ENCODE data around the gene OPCML.
A peak's percentile ranks its signal among the peaks of the same experiment; 100 is the strongest.

OPCML gene

DNA sequence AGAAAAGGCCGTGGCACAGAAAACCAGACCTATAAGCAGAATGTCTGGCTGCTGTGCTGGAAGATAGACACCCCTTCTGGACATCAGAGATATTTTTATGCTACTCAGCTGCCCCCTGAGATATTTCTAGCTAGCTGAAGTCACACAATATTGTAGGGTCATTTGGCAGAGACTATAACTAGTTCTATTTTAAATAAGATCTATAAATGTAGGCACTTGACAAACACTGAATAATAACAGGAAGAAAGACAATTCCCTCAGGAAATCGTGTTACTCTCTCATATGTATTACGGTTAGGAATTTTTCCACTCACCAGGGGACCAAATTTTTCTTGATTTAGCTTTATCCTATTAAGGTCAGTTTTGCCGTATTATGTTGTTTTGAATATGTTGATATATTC, 845.4 kb downstream of the OPCML start:
- no peak overlapping the region for H3K27ac ChIP-seq
- TF ChIP-seq, protein P1, sequence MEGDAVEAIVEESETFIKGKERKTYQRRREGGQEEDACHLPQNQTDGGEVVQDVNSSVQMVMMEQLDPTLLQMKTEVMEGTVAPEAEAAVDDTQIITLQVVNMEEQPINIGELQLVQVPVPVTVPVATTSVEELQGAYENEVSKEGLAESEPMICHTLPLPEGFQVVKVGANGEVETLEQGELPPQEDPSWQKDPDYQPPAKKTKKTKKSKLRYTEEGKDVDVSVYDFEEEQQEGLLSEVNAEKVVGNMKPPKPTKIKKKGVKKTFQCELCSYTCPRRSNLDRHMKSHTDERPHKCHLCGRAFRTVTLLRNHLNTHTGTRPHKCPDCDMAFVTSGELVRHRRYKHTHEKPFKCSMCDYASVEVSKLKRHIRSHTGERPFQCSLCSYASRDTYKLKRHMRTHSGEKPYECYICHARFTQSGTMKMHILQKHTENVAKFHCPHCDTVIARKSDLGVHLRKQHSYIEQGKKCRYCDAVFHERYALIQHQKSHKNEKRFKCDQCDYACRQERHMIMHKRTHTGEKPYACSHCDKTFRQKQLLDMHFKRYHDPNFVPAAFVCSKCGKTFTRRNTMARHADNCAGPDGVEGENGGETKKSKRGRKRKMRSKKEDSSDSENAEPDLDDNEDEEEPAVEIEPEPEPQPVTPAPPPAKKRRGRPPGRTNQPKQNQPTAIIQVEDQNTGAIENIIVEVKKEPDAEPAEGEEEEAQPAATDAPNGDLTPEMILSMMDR (conservative IDR thresholded peaks at IDR 0.05), result no peak

DNA sequence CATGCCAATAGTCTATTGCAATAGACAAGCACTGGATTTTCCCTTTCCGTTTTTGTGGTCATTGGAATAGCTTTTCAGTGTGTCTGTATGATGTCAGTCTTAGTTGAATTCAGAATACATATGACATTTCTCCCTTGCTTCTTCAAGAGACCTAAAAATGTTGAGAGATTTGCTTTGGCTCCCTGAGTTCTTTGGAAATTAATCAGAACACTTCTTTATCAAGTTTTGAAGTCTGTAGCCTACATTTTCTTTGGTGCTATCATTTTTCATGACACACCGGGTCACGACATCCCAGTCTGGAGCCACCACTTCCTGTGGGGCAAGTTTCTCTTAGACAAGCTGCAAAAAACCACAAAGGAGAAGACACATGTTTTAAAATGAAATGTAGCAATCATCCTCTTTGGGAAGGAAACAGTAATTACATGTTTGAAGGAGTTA, 847.1 kb downstream of the OPCML start:
- TF ChIP-seq, protein P1 (conservative IDR thresholded peaks at IDR 0.05), result no peak
- no peak overlapping the region for H3K27ac ChIP-seq

DNA sequence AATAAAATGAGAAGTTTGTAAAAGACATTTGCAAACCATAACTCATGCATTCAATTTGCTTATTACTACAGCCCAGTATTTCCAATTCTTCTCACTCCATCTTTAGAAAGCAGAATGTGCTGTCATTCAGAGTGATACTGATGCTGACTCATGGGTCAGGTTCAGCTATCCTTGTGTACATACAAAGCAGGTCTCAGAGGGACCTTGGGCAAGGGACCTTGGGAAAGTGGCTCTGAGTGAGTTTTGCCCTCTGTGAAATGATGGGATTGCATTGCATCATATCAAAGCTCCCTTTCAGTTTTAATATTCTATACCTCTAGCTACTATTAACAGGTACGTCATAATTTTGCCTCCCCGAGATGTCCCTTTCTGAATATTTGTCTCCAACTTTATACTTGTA, 848.7 kb downstream of the OPCML start:
- TF ChIP-seq, protein P1 (conservative IDR thresholded peaks at IDR 0.05), result no peak
- no peak overlapping the region for H3K27ac ChIP-seq

DNA sequence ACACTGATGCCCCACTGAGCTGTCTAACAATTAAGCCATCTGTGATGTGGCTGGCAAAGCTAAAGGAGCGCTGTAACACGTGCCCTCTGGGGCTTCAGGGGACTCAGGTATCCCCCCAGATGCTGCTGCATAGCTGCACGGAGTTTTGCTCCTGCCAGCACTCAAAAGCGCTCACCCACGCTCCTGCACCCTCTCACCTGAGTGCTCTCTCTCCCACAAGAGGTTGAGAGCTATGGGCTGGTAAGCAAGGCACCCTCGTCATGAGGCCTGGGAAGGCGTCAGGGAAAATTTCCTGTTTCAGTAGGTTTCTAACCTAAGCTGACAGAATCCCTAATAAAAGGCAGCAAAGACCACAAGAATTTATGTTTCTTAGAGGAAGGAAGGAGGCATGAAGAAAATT, 850.3 kb downstream of the OPCML start:
- H3K27ac ChIP-seq, result no peak overlapping the region
- TF ChIP-seq, protein P1 (conservative IDR thresholded peaks at IDR 0.05), result no peak

DNA sequence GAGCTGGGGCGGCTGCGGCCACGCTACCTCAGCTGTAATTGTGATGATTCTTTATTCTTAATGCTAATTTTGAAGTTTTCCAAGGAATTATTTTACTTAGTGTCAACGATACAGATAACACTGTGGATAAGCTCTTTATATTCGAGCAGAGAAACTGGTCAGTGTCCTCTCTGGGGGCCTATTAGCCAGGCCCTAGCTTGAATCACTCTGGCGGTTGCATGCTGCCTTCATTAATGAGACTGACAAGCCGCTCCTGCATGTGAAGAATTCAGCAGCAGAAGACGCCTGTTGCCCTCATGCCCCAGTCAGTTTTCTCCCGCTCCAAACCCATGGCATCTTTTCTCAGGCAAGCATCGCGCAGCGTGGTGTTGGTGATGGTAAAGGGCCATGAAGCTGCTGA, 851.7 kb downstream of the OPCML start:
- no peak overlapping the region for H3K27ac ChIP-seq
- TF ChIP-seq, protein P1 (conservative IDR thresholded peaks at IDR 0.05), result no peak

DNA sequence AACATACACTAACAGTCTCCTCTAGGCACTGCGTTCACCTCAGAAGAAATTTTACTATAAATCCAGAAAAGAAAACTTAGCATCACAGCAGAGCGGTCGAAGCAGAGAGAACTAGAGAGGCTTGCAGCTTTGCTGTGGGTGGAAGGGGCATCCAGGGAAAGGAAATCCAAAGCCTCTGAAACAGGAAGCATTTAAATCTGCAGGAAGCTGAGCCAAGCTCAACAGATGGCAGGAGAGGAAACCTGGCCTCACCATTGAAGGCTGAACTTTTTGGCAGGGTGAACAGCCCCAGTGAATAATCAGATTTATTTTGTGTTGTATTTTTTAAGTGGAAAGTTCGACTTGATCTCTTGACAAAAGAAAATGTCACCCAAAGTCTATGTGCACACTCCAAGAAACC, 858.1 kb downstream of the OPCML start:
- H3K27ac ChIP-seq, result peak overlapping the region; percentile 65
- TF ChIP-seq, protein P1 (conservative IDR thresholded peaks at IDR 0.05), result no peak

DNA sequence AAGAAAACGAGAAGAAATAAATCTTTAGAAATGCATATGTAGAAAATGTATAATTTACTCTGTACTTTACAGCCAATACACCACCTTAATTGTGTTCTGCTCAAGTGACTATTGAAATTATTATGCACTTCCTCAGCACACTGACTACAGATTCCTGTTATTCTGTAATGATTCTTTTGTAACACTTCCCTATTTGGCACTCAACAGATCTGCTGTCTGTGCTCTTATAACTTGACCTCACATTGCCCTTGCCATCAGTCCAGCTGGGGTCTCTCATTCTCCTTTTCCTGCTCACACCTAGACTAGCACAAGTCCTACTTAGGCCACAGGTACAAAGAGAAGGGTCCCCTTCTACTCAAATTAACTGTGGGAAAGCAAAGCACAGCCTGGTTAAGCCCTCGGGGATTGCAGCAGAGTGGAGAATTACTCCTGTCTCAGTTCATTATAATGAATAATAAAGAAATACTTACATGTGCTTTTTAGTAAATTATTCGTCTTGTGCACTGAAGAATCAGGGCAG, 860.4 kb downstream of the OPCML start:
- H3K27ac ChIP-seq, result no peak overlapping the region
- TF ChIP-seq, protein P1 (conservative IDR thresholded peaks at IDR 0.05), result no peak

All from VCaP (cell line).